HG02571 (cell line): Measurements from ENCODE around the gene IL7R.
"Not testable (repeated sequence)": the region's sequence is repeated elsewhere in the genome, so short reads cannot be mapped to it uniquely, and the experiment has no call there.

Source experiments
- ATAC-seq: cut with Tn5 transposase; IDR thresholded peaks from one replicate; pipeline ENCODE4 v1.9.1; 2021; ENCODE audit warnings: mild to moderate bottlenecking, moderate library complexity; ENCODE audit not compliant: unreplicated experiment

Gene IL7R

DNA sequence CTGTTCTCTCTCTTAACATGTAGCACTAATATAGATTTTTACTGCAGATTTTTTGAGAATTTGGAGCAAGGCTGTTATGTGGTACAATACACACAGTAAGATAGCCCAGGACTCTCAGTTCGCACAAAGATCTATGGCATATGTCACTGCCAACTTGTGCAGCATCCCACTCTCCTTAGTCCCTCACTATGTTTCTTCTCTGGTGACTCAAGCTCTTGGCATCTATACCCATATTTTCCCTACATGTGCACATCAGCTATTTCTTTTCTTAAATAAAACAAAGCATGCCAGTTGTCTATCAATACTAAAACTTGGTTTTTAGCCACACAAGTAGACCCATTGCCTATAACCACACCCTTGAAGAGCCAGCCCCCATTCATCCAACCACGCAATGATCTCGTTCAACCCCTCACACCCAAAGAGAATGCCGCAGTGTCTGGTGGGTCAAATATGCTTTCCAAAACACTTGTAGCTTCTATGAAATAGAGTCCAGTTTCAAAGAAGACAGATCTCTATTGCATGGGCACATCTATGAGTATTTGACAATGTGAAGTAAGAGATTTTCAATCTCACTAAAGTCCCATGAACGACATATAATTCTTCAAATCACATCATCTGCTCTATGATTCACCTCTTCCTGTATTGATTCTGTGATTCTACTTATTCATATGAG, 18.2 kb upstream of the IL7R start:
- no peak for ATAC-seq

DNA sequence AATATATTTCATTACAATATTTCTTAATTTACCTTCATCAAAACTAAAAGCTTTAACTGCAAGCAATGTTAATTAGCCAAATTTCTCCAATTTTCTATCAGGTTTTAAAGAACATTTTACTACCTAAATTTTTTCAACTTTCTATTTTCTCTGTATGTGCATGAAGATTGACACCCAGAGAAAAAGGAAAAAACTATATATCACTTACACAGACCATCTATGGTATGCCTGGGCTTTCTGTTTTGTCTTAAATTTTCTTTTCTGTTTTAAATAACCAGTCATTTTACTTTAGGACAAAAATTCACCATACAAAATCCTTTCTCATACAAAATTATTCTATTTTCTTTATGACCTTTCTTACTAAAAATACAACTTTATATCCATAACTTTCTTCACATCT, 13.8 kb upstream of the IL7R start:
- ATAC-seq, result no peak

DNA sequence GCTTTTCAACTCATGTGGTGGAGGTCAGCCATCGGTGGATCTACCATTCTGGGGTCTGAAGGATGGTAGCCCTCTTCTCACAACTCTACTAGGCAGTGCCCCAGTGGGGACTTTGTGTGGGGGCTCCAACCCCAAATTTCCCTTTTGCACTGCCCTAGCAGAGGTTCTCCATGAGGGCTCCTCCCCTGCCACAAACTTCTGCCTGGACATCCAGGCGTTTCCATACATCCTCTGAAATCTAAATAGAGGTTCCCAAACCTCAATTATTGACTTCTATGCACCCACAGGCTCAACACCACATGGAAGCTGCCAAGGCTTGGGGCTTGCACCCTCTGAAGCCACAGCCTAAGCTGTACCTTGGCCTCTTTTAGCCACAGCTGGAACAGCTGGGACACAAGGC, 11.2 kb upstream of the IL7R start:
- not testable (repeated sequence) for ATAC-seq

DNA sequence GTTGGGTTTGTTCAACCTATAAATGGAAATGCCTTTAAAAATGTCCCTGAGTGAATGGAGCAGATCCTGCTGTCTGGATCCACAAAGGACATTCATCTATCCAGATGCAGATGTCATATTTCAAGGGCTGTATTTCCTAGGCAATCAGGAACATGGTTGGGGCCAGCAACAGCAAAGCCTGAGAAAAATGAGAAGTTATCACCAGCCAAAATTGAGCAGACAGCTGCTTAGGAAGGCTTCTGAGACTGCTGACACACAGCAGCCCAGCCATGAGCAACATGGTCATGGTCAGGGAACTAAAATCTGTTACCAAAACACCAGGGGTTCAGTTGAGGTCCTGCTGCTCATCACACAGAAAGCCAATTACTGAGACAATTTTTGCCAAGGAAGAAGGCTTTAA, 9.2 kb upstream of the IL7R start:
- no peak for ATAC-seq

DNA sequence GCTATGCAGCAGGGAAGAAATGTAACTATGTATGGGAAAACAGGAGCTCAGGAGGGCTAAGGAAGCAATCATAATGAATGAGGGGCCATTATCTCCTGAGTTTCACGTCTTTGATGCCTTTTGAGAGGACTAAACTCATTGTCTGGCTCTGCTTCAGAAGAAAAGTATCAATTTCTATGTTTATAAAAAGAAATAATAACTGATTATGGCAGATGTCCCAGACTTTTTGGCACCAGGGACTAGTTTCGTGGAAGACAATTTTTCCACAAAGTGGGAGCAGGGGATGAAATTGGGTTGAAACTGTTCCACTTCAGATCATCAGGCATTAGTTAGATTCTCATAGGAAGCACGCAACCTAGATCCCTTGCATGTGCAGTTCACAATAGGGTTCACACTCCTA, 8.7 kb upstream of the IL7R start:
- ATAC-seq, result no peak

DNA sequence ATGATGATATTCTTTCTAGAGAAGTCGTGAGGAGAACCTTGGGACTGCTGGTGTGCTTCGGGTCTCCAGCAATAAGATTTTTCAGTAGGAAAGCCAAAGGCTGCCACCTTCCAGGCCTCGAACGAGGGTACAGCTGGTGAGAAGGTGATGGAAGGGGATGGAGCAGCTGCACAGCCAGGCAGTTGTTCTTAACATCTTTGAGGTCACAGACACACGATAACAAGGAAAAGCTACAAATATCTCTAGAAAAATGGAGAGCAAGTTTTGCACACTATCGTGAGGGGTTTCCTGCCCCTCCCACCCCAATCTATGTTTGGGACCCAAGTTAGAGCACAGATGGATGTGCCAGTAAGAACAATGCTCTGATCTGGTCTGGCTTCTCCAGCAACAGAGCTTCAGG, 6.8 kb upstream of the IL7R start:
- no peak for ATAC-seq

DNA sequence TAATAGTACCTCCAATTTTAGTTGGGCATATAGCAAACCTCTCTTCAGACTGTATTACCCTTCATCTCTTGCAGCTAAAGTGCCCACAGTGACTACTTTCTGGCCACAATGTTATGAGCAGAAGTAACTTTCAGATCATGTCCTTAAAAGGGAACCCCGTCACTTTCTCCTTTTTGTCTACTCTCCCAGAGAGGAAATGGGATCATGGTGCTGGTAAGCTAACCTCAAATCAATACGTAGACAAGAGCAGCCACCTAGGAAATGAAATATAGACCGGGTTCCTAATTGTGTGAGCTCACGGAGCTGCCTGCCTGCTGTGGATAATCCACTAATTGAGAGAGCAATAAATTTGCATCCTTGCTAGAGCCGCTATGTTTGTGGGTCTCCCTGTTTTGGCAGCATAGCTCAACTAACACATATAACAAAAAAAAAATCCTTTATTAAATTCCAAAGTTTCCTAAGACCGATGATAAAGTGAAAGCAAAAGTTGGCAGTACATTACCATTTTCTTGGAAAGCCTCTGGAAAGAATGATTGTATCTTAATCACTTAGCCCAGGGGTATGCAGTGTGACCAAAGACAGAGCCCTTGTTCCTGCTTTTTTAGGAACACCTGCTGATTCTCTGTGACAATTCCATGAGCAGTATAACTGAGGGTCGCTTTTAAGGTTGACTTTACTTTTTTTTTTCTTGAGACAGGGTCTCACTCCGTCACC, 5.6 kb upstream of the IL7R start:
- no peak for ATAC-seq

DNA sequence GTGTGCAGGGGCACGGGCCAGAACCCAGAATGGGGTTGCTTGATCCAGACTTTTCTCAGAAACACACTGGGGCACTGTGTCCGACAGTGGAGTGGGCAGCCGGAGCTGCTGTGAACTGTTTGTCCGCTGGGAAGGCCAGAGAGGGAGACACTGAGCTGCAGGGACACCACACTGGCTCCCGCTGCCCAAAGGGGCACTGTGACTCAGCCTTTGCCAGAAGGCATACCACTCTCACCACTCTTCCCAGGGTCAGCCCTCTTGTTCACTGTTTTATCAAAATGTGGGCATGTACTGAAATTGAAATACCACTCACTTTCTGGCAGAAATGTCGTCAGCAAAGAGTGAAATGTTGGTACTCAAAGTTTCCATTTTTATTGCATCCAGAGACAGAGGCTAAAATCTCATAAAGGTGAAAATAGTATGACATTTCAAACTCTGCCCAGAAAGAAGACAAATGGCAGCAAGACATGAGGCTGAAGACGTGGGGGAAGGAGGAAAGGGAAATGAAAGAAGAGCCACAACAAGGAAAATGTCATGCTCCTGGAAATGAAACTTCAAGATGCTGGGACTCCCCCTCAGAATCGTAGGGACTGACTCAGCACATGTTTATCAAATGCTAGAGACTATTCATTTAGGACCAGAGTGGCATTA, 4.5 kb upstream of the IL7R start:
- peak; percentile 48 for ATAC-seq

DNA sequence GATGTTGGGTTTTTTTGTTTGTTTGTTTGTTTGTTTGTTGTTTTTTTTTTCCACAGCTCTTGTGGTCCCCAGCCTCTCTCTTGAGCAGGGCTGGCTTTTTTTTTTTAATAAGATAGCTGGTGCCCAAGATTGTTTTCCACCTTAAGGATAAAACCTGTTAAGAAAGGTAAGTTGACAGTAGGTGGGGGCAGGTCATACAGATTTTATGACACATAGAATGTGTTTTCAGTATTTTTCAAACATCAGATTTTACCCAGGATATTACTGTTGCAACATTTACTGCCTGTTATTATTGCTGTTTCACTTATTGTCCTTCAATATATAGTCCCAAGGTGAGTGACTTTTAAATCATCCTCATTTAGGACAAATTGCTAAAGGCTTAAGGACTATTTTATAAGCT, 3.9 kb upstream of the IL7R start:
- ATAC-seq, result no peak

DNA sequence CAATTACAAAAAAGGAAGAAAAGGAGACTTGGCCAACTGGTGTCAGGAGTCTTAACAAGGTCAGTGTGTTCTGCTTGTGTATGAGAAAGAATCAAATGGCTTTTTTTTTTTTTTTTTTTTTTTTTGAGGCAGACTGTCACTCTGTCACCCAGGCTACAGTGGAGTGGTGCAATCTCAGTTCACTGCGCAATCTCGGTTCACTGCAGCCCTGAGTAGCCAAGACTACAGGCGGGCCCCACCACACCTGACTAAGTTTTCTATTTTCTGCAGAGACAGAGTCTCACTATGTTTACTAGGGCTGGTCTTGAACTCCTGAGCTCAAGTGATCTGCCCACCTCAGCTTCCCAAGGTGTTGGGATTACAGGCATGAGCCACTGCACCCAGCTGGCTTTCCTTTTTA, 3.1 kb upstream of the IL7R start:
- no peak for ATAC-seq

DNA sequence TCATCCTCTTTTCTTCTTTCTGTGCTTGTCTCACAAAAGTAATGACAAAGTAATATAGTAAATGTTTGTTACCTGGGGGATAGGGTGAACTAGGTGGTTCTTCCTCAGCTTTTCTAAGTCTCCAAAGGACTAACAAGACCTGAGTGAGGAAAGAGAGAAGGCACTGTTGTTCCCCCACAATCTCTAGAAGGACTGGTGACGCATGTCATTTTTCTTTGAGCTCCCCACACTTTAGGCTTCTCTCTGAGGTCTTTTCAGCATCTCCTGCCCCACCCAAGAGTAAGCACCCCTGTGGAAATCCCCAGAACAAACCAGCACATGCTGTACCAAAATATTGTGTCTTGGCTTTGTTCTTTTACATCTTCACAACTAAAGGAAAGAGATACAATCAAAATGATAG, 2.4 kb upstream of the IL7R start:
- no peak for ATAC-seq

DNA sequence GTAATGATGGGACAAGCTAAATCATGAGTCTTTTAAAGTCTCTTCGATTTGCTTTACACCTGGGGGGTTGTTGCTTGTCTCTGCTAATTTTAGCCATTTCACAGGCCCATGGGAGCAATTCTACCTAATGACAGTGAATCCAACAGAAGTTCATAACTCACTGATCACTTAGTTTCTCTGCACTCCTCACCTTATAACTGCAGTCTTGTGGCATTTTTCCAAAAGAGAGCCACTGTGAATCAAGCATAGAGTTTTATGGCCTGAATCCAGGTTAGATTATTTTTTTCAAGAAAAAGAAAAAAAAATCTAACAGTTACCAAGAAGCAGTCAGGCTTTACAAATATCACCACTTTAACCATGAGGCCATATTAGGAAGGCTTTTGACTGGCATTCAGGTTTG, 1.5 kb upstream of the IL7R start:
- no peak for ATAC-seq

DNA sequence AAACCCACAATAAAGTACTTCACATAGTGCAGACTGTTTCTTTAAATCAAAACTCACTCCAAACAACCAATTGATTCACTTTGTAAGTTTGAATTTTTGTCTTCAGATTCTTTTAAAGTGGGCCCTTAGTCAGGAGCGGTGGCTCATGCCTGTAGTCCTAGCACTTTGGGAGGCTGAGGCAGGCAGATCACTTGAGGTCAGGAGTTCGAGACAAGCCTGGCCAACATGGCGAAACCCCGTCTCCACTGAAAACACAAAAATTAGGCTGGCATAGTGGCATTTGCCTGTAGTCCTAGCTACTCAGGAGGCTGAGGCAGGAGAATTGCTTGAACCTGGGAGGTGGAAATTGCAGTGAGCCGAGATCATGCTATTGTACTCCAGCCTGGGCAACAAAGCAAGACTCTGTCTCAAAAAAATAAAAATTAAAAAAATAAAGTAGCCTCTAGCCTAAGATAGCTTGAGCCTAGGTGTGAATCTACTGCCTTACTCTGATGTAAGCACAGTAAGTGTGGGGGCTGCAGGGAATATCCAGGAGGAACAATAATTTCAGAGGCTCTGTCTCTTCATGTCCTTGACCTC, 416 bp upstream of the IL7R start:
- ATAC-seq, result not testable (repeated sequence)

DNA sequence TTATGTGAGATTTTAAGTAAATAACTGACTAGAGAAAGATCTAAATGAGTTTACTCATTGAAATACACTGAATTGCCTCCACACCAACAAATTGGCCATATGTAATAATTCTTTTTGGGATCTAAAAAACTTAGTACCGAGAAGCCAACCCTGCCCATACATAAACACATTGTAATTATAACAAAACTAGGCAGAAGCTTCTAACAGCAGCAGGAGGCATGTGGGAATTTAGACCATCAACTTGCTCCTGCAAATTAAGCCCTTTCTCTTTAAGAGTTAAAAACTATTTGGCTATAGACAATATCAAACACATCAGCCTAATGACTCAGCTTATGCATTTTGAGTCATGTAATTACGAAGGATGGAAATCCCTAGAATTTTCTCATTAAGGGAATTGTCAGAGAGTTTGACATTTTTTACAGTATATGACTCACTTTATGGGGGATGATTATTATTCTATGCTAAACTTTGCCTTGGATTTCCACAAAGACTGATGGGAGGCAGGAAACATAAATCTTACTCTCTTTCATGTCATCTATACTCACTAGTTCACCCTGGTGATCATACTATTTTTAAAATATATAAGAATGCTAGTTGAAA, 1.0 kb downstream of the IL7R start:
- no peak for ATAC-seq

DNA sequence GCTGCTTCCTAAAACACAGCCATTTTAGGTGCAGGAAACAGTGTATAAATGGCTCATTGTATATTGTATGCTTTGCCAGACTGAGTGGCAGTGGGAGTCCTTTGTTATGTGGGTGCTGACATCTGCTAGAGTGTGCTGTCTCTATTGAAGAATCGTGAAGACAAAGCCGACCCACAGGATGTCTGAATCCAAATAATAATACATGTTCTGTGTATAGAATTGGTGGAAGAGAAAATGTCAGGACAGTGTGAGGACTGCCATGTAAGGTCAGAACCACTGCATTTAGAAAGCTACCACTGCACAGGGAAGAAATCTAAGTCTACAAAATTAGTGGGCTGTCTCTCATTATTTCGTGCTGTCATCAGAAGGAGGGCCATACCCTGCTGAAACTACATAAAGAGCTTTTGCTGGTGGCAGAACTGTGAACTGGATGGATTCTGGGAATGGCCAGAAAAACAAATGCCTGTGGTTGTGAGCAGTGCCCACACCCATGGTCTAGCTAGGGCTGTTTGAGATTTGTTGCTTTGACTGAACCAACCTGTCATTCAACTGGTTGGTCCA, 2.5 kb downstream of the IL7R start:
- no peak for ATAC-seq

DNA sequence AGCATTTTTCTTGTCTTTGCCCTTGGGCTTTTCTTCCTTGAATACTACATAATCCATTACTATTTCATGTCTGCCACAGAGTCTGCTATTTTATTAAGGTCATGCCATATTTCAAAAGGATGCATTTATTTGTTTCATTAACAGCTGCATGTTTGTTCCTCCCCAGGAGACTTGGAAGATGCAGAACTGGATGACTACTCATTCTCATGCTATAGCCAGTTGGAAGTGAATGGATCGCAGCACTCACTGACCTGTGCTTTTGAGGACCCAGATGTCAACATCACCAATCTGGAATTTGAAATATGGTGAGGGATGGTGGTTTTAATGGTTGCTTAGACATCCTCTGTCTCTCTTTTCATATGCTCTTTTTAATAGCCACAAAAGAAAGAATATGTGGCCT, 4.0 kb downstream of the IL7R start:
- no peak for ATAC-seq

DNA sequence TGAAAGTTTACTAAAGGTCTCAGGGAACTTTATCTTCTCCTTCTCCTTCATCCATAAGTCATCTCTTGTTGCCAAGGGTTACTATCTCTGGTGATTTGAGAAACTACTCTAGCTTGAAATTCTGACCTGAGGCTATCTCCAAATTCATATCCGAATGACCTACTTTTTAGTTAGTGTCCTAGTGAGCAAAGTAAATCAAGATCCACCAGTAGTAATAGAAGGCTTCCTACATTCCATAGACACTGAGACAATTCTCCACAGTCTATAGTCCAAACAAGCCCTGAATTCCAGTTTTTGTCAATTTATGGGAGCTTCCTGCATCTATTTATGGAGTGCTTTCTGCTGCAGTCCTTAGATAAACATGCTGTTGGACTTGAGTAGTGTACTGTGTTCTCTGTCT, 5.0 kb downstream of the IL7R start:
- no peak for ATAC-seq

DNA sequence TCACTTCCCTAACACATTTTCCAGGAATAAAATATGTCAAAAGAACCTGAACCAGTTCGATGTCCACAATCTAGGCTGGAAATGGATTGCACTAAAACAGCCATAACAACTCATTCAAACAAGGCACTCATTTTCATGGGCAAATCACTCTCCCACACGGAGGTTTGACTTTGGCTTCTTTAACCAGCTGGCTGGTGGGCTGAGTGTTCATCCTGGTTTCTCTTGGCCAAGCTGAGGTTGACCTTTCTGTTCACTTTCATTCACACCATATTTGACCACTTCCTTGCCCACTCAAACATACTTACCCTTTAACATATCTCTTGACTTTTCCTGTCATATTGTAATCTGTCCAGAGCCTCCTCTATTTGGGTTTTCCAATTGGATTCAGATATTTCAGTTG, 5.4 kb downstream of the IL7R start:
- no peak for ATAC-seq

DNA sequence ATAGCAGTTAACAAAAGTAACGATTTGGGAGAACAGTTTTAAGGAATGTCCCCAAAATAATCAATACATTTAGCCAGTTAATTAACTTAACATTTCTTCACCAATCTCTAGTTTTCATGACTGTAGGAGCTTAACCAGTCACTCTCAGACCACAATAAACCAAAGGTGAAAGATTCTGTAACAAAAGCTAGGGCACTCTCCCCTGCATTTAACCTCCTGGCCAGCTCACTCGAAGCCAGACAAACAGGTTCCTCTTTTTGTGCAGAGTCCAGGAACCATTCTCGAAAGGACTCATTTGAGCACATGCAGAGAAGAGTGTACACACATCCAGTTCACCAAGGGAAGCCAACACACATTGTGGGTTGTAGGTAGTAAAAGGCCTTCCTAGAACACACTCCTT, 6.5 kb downstream of the IL7R start:
- ATAC-seq, result no peak

DNA sequence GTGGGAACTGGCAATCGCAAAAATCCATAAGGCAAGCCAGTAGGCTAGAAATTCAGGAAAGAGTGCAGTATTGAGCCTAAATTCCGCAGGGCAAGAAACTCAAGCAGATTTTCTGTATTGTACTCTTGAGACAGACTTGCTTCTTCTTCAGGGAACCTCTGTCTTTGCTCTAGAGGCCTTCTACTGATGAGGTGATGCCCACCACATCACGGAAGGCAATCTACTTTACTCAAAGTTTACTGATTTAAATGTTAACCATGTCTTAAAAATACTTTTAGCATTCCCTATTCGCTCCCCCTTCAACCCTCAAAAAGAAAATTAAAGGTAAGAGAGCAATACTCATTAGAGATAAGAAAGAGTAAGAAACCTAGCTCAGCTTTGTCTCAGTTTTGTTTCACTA, 11.3 kb downstream of the IL7R start:
- ATAC-seq, result no peak

DNA sequence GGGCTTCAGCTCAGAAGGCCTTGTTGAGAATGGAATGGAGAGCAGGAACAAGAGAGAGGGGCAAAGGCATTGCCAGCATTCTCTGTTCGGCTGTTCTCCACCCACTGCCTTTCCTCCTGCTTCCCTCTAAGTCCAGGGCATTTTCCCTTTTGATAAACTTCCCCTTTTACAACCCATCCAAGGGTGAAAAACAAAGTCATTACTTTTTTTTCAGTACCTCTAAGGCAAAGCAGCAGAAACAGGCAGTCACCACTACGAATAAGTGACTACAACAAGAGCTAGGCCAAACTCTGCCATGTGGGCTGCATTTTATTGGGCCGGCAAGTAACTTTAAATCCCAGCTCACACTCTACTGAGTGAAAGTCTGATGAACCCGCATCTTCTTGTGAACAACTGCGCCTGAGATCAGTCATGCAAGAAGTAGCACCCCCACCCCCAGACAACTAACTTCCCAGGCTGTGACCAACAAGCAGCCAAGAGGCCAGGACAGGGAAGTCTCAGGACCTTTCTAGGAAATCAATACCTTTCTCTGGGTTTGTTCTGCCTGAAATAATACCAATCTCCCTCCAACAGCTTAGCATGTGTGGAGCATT, 13.1 kb downstream of the IL7R start:
- no peak for ATAC-seq
